Neural cell (in vitro differentiated cells): ENCODE data around the gene SMAP1. TPM values are rescaled to one million over a fixed set of nuclear protein-coding genes. Genes with fewer than 3 reads are reported as not detected.

ENCODE experiments used
- H2AFZ ChIP-seq: fragments of 200-600, 300-800 bp; sonication (generic), shearing (Covaris generic); 2 replicates; pipeline ENCODE4 v1.6.0; 2014; ENCODE audit warnings: low read depth, mild to moderate bottlenecking, antibody characterized with exemption, low read length, moderate library complexity
- H3F3A ChIP-seq: fragments of 200-600 bp; shearing (Covaris generic); 2 replicates; pipeline ENCODE4 v1.6.1; 2016; ENCODE audit warnings: mild to moderate bottlenecking, moderate library complexity, mixed read lengths, antibody characterized with exemption, low read length; ENCODE audit not compliant: insufficient read depth, poor library complexity, severe bottlenecking
- H3K27ac ChIP-seq: fragments of 200-600, 300-800 bp; sonication (generic), shearing (Covaris generic); 2 replicates; pipeline ENCODE4 v1.5.1; 2014; ENCODE audit warnings: mild to moderate bottlenecking, low read length, moderate library complexity
- H3K27me3 ChIP-seq: fragments of 300-800, 200-600 bp; sonication (generic), shearing (Covaris generic); 2 replicates; pipeline ENCODE4 v1.6.0; 2014; ENCODE audit warnings: mild to moderate bottlenecking, low read depth, low read length, moderate library complexity; ENCODE audit not compliant: insufficient read depth
- H3K36me3 ChIP-seq: fragments of 300-800, 200-600 bp; sonication (generic), shearing (Covaris generic); 2 replicates; pipeline ENCODE4 v1.5.1; 2014; ENCODE audit warnings: mild to moderate bottlenecking, antibody characterized with exemption, low read length, moderate library complexity; ENCODE audit not compliant: insufficient read depth
- H3K4me2 ChIP-seq: fragments of 300-800, 200-600 bp; sonication (generic), shearing (Covaris generic); 2 replicates; pipeline ENCODE4 v1.6.0; 2014; ENCODE audit warnings: mild to moderate bottlenecking, low read length
- H3K4me3 ChIP-seq: fragments of 300-800, 200-600 bp; sonication (generic), shearing (Covaris generic); 2 replicates; pipeline ENCODE4 v1.5.1; 2014; ENCODE audit warnings: mild to moderate bottlenecking, low read length, moderate library complexity
- H3K79me2 ChIP-seq: fragments of 200-600 bp; shearing (Covaris generic); replicated peaks from 2 replicates; pipeline ENCODE4 v1.6.0; 2014; ENCODE audit warnings: mild to moderate bottlenecking, low read length, moderate library complexity; ENCODE audit not compliant: insufficient read depth
- H3K9ac ChIP-seq: fragments of 300-800, 200-600 bp; sonication (generic), shearing (Covaris generic); 2 replicates; pipeline ENCODE4 v1.6.1; 2016; ENCODE audit warnings: mild to moderate bottlenecking, low read length, mixed read lengths
- H3K9me2 ChIP-seq: fragments of 200-600 bp; shearing (Covaris generic); 2 replicates; pipeline ENCODE4 v1.6.1; 2016; ENCODE audit warnings: mild to moderate bottlenecking, low read length, mixed read lengths; ENCODE audit not compliant: insufficient read depth
- H3K9me3 ChIP-seq: fragments of 200-600, 300-800 bp; sonication (generic), shearing (Covaris generic); 2 replicates; pipeline ENCODE4 v1.6.1; 2016; ENCODE audit warnings: mild to moderate bottlenecking, mixed run types, low read length, moderate library complexity, mixed read lengths
- H4K20me1 ChIP-seq: fragments of 200-600 bp; shearing (Covaris generic); 2 replicates; pipeline ENCODE4 v1.6.1; 2016; ENCODE audit warnings: mild to moderate bottlenecking, mixed run types; ENCODE audit not compliant: insufficient read depth
- CTCF ChIP-seq: fragments of 450-650 bp; IDR thresholded peaks from 2 replicates; pipeline ENCODE4 v1.5.1; 2014; ENCODE audit warnings: antibody characterized with exemption, mild to moderate bottlenecking, moderate library complexity; ENCODE audit not compliant: poor library complexity, severe bottlenecking
- EP300 ChIP-seq: fragments of 450-650 bp; conservative IDR thresholded peaks from 2 replicates; pipeline ENCODE4 v1.6.1; 2014; ENCODE audit warnings: antibody characterized with exemption, mild to moderate bottlenecking, moderate library complexity; ENCODE audit not compliant: poor library complexity, severe bottlenecking
- EZH2 ChIP-seq: fragments of 200-600, 300-800 bp; shearing (Covaris generic), sonication (generic); IDR thresholded peaks from 2 replicates; pipeline ENCODE4 v1.6.1; 2014; ENCODE audit warnings: antibody characterized with exemption, low read length, borderline replicate concordance, mild to moderate bottlenecking; ENCODE audit not compliant: insufficient read depth, poor library complexity, severe bottlenecking
- MXI1 ChIP-seq: fragments of 450-650 bp; conservative IDR thresholded peaks from 2 replicates; pipeline ENCODE4 v1.6.1; 2014; ENCODE audit warnings: antibody characterized with exemption, mild to moderate bottlenecking; ENCODE audit not compliant: poor library complexity, severe bottlenecking
- POLR2AphosphoS5 ChIP-seq: IDR thresholded peaks from 2 replicates; pipeline ENCODE4 v1.6.1; 2012
- RAD21 ChIP-seq: fragments of 450-650 bp; conservative IDR thresholded peaks from 2 replicates; pipeline ENCODE4 v1.6.1; 2014; ENCODE audit warnings: antibody characterized with exemption, mild to moderate bottlenecking, moderate library complexity
- REST ChIP-seq: IDR thresholded peaks from 2 replicates; pipeline ENCODE4 v1.6.1; 2012; ENCODE audit warnings: borderline replicate concordance
- SMC3 ChIP-seq: fragments of 450-650 bp; conservative IDR thresholded peaks from 2 replicates; pipeline ENCODE4 v1.6.1; 2014; ENCODE audit warnings: antibody characterized with exemption, mild to moderate bottlenecking, moderate library complexity; ENCODE audit not compliant: poor library complexity
- TAF1 ChIP-seq: IDR thresholded peaks from 2 replicates; pipeline ENCODE4 v1.6.1; 2012; ENCODE audit warnings: low read depth
- polyA plus RNA-seq: library from polyadenylated mRNA; depleted of rRNA; stranded (reverse); fragments of >200 nt; gene quantifications from 2 replicates; pipeline ENCODE4 v1.2.3, GENCODE V29; 2014

SMAP1 gene
- polyA plus RNA-seq, 1 donor from 2014 or later, result 43.7 TPM

GRCh38 chr6:70680396-70680795 lies 12.7 kb downstream of the SMAP1 start:
- Histone ChIP-seq H4K20me1 (no peaks in the 10 kb centered on the region), H3K4me3 (no peak overlapping the region), H3F3A (no peaks in the 10 kb centered on the region), H3K9ac (no peak overlapping the region), H2AFZ (no peak overlapping the region), H3K4me2 (no peak overlapping the region), H3K9me3 (no peaks in the 10 kb centered on the region), H3K79me2 (peaks cover 6% of the 10 kb centered on the region), H3K27ac (no peak overlapping the region), H3K9me2 (no peaks in the 10 kb centered on the region), H3K36me3 (no peaks in the 10 kb centered on the region), H3K27me3 (no peaks in the 10 kb centered on the region)
- TF ChIP-seq SMC3 (no peak), TAF1 (no peak)

- no peaks in the 10 kb centered on the region for H3K36me3 ChIP-seq
- H3K9me2 ChIP-seq, result no peaks in the 10 kb centered on the region
- no peaks in the 10 kb centered on the region for H3K27me3 ChIP-seq
- H3K9ac ChIP-seq, result no peak overlapping the region
- H3F3A ChIP-seq, result no peaks in the 10 kb centered on the region
- H3K4me3 ChIP-seq, result no peak overlapping the region
- H2AFZ ChIP-seq, result no peak overlapping the region
- H3K79me2 ChIP-seq, result peaks cover 23% of the 10 kb centered on the region
- no peaks in the 10 kb centered on the region for H3K9me3 ChIP-seq
- no peak overlapping the region for H3K27ac ChIP-seq
- no peaks in the 10 kb centered on the region for H4K20me1 ChIP-seq
- H3K4me2 ChIP-seq, result no peak overlapping the region
- no peak for TF ChIP-seq EP300
- no peak for TF ChIP-seq CTCF
- no peak for TF ChIP-seq RAD21
- TF ChIP-seq REST, result no peak
- TF ChIP-seq POLR2AphosphoS5, result no peak
- no peak for TF ChIP-seq MXI1
- TF ChIP-seq EZH2, result no peak
- no peak for TF ChIP-seq TAF1
- no peak for TF ChIP-seq SMC3
Measured at GRCh38 chr6:70684794-70685493, 17.3 kb downstream of the SMAP1 start.
